GM06990 (cell line): ENCODE results near the gene DOCK4.

Source experiments
- DNase-seq: peaks from one replicate; pipeline ENCODE4 v3.0.0-alpha.2; 2011; ENCODE audit not compliant: insufficient read length; ENCODE audit errors: extremely low read depth
- H3K27me3 ChIP-seq: replicated peaks from 2 replicates; pipeline ENCODE4 v1.6.0; 2011; ENCODE audit warnings: low read length; ENCODE audit not compliant: control insufficient read depth, insufficient read depth
- H3K36me3 ChIP-seq: 2 replicates; pipeline ENCODE4 v1.5.1; 2011; ENCODE audit warnings: low read length; ENCODE audit not compliant: control insufficient read depth, insufficient read depth
- H3K4me3 ChIP-seq: replicated peaks from 2 replicates; pipeline ENCODE4 v1.5.1; 2011; ENCODE audit warnings: low read depth, mild to moderate bottlenecking, control low read depth, low read length
- TF ChIP-seq, protein P1 (sequence below): IDR thresholded peaks from 2 replicates; pipeline ENCODE4 v1.5.1; 2011; ENCODE audit warnings: low read length, control low read depth, mild to moderate bottlenecking, inconsistent platforms; ENCODE audit not compliant: insufficient read depth, poor library complexity, severe bottlenecking

Gene DOCK4

DNA sequence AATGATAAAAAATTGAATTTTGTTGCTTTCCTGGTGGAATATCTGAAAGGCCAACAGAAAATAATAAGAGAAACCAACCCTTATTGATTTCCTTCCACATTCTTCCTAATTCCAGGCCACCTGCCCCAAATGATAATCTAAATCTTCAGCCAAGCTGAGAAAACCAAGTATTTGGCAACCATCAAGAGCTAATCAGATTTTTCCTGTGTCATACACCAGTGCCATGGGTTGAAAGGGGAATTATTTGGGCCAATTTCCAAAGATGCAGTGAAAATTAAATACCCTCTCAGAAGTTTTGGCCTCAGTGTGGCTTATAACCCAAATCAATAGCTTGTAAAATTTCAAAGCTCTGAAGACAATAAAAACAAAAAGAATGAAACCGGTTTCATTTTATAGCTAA, 70.4 kb downstream of the DOCK4 start:
- TF ChIP-seq, protein P1, sequence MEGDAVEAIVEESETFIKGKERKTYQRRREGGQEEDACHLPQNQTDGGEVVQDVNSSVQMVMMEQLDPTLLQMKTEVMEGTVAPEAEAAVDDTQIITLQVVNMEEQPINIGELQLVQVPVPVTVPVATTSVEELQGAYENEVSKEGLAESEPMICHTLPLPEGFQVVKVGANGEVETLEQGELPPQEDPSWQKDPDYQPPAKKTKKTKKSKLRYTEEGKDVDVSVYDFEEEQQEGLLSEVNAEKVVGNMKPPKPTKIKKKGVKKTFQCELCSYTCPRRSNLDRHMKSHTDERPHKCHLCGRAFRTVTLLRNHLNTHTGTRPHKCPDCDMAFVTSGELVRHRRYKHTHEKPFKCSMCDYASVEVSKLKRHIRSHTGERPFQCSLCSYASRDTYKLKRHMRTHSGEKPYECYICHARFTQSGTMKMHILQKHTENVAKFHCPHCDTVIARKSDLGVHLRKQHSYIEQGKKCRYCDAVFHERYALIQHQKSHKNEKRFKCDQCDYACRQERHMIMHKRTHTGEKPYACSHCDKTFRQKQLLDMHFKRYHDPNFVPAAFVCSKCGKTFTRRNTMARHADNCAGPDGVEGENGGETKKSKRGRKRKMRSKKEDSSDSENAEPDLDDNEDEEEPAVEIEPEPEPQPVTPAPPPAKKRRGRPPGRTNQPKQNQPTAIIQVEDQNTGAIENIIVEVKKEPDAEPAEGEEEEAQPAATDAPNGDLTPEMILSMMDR, result no peak
- Histone ChIP-seq H3K36me3 (no peaks in the 10 kb centered on the region), H3K27me3 (no peaks in the 10 kb centered on the region), H3K4me3 (no peak overlapping the region)
- no peak for DNase-seq

DNA sequence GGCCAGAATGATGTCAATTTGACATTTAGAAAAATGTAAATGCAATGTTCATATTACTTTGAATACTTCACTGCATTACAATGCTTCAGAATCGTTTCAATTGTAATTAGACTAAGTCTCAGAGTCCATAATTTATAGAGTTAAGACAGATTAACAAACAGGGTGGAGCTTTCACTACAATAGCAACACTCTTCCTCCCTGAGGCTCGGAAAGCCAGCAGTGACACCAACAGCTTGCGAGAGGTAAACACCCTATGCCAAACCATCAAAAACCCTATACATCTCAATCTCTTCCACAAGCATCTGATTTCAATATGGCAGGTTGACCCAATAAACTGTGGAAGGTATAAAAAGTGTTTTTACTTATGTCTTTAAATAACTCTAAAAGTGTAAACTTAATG, 72.2 kb downstream of the DOCK4 start:
- H3K27me3 ChIP-seq, result no peaks in the 10 kb centered on the region
- H3K4me3 ChIP-seq, result no peak overlapping the region
- TF ChIP-seq, protein P1, result no peak
- no peaks in the 10 kb centered on the region for H3K36me3 ChIP-seq
- DNase-seq, result no peak

DNA sequence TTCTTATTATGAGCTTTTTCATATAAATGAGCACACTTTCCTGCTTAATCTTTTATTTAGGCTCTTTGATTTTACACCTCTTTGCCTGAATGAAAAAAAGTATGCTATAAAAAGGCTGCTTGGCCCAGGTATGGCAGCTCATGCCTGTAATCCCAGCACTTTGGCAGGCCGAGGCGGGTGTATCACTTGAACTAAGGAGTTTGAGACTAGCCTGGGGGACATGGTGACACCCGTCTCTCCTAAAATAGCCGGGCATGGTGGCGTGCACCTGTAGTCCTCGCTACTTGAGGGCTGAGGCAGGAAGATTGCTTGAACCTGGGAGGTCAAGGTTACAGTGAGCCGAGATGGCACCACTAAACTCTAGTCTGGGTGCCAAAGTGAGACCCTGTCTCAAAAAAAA, 72.9 kb downstream of the DOCK4 start:
- H3K4me3 ChIP-seq, result no peak overlapping the region
- H3K27me3 ChIP-seq, result no peaks in the 10 kb centered on the region
- no peak for DNase-seq
- H3K36me3 ChIP-seq, result no peaks in the 10 kb centered on the region
- TF ChIP-seq, protein P1, result no peak

DNA sequence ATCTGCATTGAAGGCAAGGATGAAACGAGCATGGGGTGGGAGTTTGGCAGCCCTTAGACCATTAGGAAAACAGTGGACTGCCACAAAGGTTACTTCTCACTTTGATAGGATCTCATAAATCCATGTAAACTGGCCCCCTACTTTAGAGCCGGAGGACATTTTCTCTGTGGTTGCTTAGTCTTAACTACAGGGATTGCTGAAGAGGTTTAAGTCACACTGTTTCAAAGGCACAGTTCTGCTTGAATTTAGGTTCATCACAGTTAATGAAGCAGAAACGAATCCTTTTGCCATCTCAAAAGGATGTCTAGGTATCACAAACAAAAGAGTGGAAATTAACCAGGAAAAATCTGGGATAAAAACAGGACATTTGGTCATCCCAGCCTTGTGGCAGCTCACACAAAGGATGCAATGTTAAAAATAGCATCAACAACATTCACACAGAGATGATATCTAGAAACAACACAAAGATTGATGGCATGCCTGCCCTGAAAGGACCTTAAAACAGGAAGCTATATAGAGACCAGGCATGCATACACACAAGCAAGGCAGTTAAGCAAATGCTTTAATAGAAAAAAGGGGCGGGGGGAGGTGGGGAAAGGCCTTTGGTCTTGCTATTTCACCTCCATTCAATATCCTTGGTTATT, 74.0 kb downstream of the DOCK4 start:
- DNase-seq, result no peak
- no peaks in the 10 kb centered on the region for H3K27me3 ChIP-seq
- TF ChIP-seq, protein P1, result no peak
- no peak overlapping the region for H3K4me3 ChIP-seq
- H3K36me3 ChIP-seq, result no peaks in the 10 kb centered on the region

DNA sequence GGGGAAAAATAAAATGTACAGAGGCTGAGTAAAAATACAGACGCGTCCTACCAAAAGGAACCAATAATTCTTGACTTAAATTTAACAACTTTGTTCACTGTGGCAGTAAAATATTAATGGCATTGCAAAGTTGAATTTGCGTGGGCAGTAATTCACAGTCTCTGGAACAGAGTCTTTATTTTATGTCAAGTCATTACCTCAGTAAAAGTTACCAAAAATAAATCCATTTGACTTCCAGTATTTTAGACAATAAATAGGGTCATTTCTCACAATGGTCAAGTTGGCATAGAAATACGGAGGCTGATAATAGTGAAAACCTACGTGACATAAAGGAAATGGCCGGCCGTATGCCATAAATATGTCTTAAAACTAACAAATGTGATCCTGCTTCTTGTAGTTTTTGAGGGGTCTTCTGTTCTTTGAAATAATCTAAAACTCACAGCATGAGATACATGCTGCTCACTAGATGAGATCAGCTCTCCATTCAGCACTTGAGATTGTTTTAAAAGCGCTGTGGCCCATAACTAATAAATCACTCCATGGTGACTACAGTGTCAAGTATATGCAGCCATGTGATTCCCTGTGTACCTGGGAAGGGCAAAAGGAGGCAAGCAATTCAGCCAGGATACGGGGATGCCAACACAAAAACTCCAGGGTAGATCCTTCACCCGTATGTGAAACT, 75.3 kb downstream of the DOCK4 start:
- Histone ChIP-seq H3K4me3 (no peak overlapping the region), H3K36me3 (no peaks in the 10 kb centered on the region), H3K27me3 (no peaks in the 10 kb centered on the region)
- no peak for DNase-seq
- TF ChIP-seq, protein P1, result no peak
